ENCODE results near the gene NQO2.
"Not testable (repeated sequence)": the region's sequence is repeated elsewhere in the genome, so short reads cannot be mapped to it uniquely, and the experiment has no call there.

The NQO2 gene

DNA sequence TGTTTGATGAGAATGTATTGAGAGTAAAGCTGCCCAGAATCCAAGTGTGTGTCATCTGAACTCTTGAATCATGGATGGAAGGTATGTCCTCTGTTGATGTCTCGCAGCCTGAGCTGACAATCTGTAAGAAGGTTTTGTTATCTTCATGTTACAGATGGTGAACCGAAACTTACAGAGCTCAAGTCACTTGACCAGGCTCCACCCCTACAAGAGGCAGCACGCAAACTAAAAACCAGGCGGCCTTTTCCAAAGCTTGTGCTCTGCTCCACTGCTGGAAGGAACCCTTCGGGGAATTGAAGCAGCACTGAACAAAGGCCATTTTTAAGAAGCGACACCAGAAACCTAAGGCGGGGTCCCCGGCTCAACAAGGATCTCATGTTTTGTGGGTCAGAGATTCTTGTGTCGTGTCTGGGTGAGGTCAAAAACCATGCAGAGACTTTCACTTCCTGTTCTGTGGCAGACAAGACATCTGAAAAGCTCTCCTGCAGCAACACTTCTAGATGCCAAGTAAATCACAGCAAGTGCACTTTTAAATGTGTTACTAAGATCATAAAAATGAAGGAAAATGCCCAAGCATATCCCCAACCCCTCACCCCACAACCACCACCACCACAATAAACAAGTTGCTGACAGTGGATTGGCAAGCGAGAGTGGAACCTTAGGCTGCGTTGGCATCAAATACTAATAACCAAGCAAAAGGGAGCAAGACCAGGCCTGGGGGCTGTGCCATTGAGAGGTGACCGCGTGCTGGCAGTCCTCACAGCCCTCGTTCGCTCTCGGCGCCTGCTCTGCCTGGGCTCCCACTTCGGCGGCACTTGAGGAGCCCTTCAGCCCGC, 27.3 kb downstream of the NQO2 start:
- 94% methylated on average over 20 of the region's 20 CpGs for WGBS
- Histone ChIP-seq H3K27ac (ENCODE audit: low read depth, low read length) (no peak overlapping the region), H3K27me3 (ENCODE audit: insufficient read depth, low read length) (no peaks in the 10 kb centered on the region), H3K4me1 (ENCODE audit: insufficient read depth, low read length) (peaks cover 32% of the 10 kb centered on the region), H3K9me3 (ENCODE audit: insufficient read depth, low read depth, low read length) (no peaks in the 10 kb centered on the region), H3K36me3 (ENCODE audit: insufficient read depth, low read length) (no peaks in the 10 kb centered on the region), H3K4me3 (ENCODE audit: low read length) (no peak overlapping the region), H3K9ac (ENCODE audit: low read depth, low read length) (no peak overlapping the region)

DNA sequence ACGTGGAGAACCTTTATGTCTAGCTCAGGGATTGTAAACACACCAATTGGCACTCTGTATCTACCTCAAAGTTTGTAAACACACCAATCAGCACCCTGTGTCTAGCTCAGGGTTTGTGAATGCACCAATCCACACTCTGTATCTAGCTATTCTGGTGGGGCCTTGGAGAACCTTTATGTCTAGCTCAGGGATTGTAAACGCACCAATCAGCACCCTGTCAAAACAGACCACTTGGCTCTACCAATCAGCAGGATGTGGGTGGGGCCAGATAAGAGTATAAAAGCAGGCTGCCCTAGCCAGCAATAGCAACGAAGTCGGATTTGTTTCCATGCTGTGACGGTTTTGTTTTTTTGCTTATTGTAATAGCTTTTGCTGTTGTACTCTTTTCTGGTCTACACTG, 28.5 kb downstream of the NQO2 start:
- H3K27me3 ChIP-seq (ENCODE audit: insufficient read depth, low read length); H3K27ac ChIP-seq (ENCODE audit: low read depth, low read length); H3K36me3 ChIP-seq (ENCODE audit: insufficient read depth, low read length); H3K9ac ChIP-seq (ENCODE audit: low read depth, low read length); H3K4me3 ChIP-seq (ENCODE audit: low read length); H3K9me3 ChIP-seq (ENCODE audit: insufficient read depth, low read depth, low read length): not testable (repeated sequence)
- WGBS = 94% methylated on average over 5 of the region's 5 CpGs
- H3K4me1 ChIP-seq (ENCODE audit: insufficient read depth, low read length) = peaks cover 26% of the 10 kb centered on the region

DNA sequence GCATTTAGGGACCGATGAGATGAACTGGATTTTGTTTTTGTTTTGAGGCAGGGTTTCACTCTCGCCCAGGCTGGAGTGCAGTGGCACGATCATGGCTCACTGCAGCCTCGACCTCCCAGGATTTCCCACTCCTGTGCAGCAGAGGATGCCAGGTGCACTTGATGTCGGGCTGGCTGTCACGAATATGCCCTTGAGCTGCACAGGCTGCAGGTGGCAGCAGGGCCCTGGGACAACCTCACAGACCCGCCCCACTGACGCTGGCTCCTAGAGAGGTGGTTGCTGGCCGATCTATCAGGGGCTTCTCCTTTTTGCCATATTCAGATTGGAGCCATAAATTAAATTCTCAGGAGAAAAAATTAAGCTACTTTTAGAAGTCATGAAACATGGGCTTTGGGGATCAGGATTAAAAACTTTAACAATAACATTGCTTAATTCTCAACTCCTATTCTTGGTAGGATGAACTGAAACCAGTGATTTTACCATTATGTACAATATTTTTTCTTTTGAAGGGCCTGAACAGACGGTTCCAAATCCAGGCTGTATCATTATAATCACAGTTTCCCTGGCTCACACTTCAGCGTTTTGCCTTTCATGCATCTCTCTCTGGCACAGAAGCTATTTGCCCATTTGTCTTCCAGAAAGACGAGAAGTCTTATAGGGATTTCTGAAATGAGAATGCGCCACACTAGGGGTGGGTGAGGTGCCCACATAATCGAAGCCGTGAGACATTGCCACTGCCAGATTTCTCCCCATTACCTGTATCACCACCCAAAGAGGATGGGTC, 32.4 kb downstream of the NQO2 start:
- WGBS = 71% methylated on average over 15 of the region's 15 CpGs
- Histone ChIP-seq H3K9ac (ENCODE audit: low read depth, low read length) (no peak overlapping the region), H3K4me3 (ENCODE audit: low read length) (no peak overlapping the region), H3K9me3 (ENCODE audit: insufficient read depth, low read depth, low read length) (0 out of 2 replicates have a peak, but pooled peaks cover 3% of the 10 kb centered on the region), H3K27me3 (ENCODE audit: insufficient read depth, low read length) (no peaks in the 10 kb centered on the region), H3K36me3 (ENCODE audit: insufficient read depth, low read length) (no peaks in the 10 kb centered on the region), H3K4me1 (ENCODE audit: insufficient read depth, low read length) (peaks cover 8% of the 10 kb centered on the region; the same call in 1 of the 2 replicates), H3K27ac (ENCODE audit: low read depth, low read length) (no peak overlapping the region)

DNA sequence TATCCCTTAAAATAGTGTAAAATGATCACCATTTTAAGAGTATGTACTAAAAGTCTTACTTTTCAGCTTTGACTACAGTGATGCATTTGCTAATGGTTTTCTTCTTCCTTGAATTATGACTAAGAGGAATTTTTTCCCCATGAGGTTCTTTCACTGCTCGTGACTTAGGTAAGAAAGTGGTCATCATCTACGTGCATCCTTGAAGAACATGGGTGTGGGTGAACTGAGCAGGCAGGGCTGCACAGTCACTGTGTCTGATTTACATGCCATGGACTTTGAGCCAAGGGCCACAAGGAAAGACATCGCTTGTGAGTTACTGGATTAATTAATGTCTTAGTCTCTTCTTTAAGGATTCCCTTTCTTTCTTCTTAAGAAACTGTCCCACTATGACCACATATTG, 33.3 kb downstream of the NQO2 start:
- Histone ChIP-seq H3K4me3 (ENCODE audit: low read length) (no peak overlapping the region), H3K27me3 (ENCODE audit: insufficient read depth, low read length) (no peaks in the 10 kb centered on the region), H3K36me3 (ENCODE audit: insufficient read depth, low read length) (no peaks in the 10 kb centered on the region), H3K9me3 (ENCODE audit: insufficient read depth, low read depth, low read length) (0 out of 2 replicates have a peak, but pooled peaks cover 3% of the 10 kb centered on the region), H3K4me1 (ENCODE audit: insufficient read depth, low read length) (peaks cover 8% of the 10 kb centered on the region; the same call in 1 of the 2 replicates), H3K27ac (ENCODE audit: low read depth, low read length) (no peak overlapping the region), H3K9ac (ENCODE audit: low read depth, low read length) (no peak overlapping the region)
- 96% methylated on average over 3 of the region's 3 CpGs for WGBS

DNA sequence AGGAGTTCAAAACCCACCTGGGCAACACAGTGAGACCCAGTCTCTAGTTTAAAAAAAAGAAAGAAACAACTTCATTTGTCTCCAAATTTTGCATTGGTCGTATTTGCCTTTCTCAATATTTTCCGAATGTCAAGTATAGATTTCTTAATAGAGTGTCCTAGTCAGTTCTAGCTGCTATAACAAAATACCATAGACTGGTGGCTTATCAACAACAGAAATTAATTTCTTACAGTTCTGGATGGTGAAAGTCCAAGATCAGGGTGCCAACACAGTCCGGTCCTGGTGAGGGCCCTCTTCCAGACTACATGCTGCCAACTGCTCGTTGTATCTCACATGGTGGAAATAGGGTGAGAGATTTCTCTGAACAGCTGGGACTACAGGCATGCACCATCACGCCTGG, 34.0 kb downstream of the NQO2 start:
- WGBS = 97% methylated on average over 5 of the region's 5 CpGs
- no peak overlapping the region for H3K27ac ChIP-seq (ENCODE audit: low read depth, low read length)
- H3K27me3 ChIP-seq (ENCODE audit: insufficient read depth, low read length) = no peaks in the 10 kb centered on the region
- no peak overlapping the region for H3K9ac ChIP-seq (ENCODE audit: low read depth, low read length)
- no peak overlapping the region for H3K4me3 ChIP-seq (ENCODE audit: low read length)
- peaks cover 7% of the 10 kb centered on the region; the same call in 1 of the 2 replicates for H3K4me1 ChIP-seq (ENCODE audit: insufficient read depth, low read length)
- H3K36me3 ChIP-seq (ENCODE audit: insufficient read depth, low read length) = no peaks in the 10 kb centered on the region
- 0 out of 2 replicates have a peak, but pooled peaks cover 3% of the 10 kb centered on the region for H3K9me3 ChIP-seq (ENCODE audit: insufficient read depth, low read depth, low read length)

DNA sequence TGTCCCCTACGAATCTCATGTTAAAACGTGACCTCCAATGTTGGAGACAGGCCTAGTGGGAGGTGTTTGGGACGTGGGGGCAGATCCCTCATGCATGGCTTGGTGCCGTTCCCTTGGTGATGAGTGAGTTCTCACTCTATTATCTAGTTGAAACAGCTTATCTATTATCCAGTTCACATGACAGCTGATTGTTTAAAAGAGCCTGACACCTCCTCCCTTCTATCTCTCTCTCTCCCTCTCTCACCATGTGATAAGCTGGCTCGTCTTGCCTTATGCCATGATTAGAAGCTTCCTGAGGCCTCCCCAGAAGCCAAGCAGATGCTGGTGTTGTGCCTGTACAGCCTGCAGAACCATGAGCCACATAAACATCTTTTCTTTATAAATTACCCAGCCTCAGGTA, 35.7 kb downstream of the NQO2 start:
- Histone ChIP-seq H3K4me1 (ENCODE audit: insufficient read depth, low read length) (peaks cover 5% of the 10 kb centered on the region; the same call in 1 of the 2 replicates), H3K4me3 (ENCODE audit: low read length) (no peak overlapping the region), H3K36me3 (ENCODE audit: insufficient read depth, low read length) (no peaks in the 10 kb centered on the region), H3K9ac (ENCODE audit: low read depth, low read length) (no peak overlapping the region), H3K9me3 (ENCODE audit: insufficient read depth, low read depth, low read length) (0 out of 2 replicates have a peak, but pooled peaks cover 3% of the 10 kb centered on the region), H3K27me3 (ENCODE audit: insufficient read depth, low read length) (no peaks in the 10 kb centered on the region), H3K27ac (ENCODE audit: low read depth, low read length) (no peak overlapping the region)
- WGBS = 69% methylated on average over 5 of the region's 5 CpGs

DNA sequence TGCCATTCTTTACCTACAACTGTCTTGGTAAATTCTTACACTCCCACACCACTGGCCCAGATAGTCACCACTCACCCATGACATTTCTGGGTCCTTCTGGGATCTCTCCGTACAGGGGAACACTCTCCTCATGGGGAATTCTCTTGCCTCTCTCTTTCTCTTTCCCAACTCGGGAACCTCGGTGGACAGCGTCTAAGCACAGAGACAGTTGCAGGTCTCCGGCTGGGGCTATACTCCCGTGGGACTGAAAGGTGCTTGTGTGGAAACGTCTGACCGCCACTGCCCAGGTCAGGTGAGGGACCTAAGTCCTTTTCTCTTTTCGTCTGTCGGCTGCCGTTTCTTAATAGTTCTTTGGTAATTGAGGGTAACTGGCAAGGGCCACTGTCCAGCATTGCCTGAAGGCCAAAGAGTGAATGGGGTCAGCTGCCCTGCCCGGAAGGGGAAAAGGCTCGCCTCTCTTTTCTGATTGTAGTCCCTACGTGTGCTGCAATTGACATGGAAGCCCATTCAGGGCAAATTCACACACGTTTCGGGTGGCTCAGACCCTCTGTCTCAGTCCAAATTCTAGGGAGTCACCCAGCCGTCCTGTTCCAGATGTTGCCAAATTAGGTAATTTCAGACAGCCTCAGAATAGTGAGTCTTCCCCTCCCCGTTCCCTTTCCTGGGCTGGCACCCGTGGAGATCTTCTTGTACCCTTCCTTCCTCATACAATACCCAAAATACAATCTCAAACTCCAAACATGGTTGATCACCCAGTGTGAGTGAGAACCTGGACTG, 37.4 kb downstream of the NQO2 start:
- no peak overlapping the region for H3K27ac ChIP-seq (ENCODE audit: low read depth, low read length)
- WGBS = 88% methylated on average over 19 of the region's 19 CpGs
- no peak overlapping the region for H3K9ac ChIP-seq (ENCODE audit: low read depth, low read length)
- no peaks in the 10 kb centered on the region for H3K27me3 ChIP-seq (ENCODE audit: insufficient read depth, low read length)
- no peak overlapping the region for H3K4me3 ChIP-seq (ENCODE audit: low read length)
- H3K36me3 ChIP-seq (ENCODE audit: insufficient read depth, low read length) = no peaks in the 10 kb centered on the region
- 0 out of 2 replicates have a peak, but pooled peaks cover 3% of the 10 kb centered on the region for H3K9me3 ChIP-seq (ENCODE audit: insufficient read depth, low read depth, low read length)
- H3K4me1 ChIP-seq (ENCODE audit: insufficient read depth, low read length) = peaks cover 16% of the 10 kb centered on the region; the same call in 1 of the 2 replicates

DNA sequence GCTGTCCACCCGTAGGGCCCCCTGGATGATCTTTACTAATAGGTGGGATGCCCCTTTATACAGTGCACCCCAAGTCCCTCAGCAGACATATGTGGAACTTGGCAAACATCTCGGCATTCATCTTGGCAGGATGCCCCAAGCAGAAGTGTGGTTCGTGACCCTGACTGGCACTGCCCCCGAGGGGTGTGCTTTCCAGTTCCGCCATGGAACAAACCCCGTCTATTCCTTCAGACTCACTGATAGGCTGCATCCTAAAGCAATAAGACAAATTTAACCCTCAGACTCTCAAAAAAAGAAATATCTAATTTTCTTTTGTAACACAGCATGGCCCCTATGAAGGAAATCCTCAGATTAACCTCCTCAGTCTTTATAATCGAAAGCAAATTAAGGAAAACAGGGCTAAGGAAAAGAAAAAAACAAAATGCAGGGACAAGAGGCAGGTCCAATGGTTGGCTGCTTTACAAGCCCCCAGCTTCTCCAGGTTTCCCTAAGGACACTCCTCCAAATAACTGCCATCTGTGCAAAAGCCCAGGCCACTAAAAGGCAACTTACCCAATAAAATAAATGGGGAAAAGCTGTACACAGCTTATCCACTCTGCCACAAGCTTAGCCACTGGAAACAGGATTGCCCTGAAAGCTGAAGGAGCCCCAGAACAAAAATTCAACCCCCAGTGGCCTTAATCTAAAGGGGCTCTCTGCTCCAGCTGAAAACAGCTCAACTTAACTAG, 38.1 kb downstream of the NQO2 start:
- no peak overlapping the region for H3K9ac ChIP-seq (ENCODE audit: low read depth, low read length)
- WGBS = 97% methylated on average over 6 of the region's 7 CpGs
- no peaks in the 10 kb centered on the region for H3K27me3 ChIP-seq (ENCODE audit: insufficient read depth, low read length)
- 0 out of 2 replicates have a peak, but pooled peaks cover 3% of the 10 kb centered on the region for H3K9me3 ChIP-seq (ENCODE audit: insufficient read depth, low read depth, low read length)
- H3K36me3 ChIP-seq (ENCODE audit: insufficient read depth, low read length) = no peaks in the 10 kb centered on the region
- H3K4me1 ChIP-seq (ENCODE audit: insufficient read depth, low read length) = peaks cover 16% of the 10 kb centered on the region; the same call in 1 of the 2 replicates
- H3K4me3 ChIP-seq (ENCODE audit: low read length) = no peak overlapping the region
- H3K27ac ChIP-seq (ENCODE audit: low read depth, low read length) = no peak overlapping the region

DNA sequence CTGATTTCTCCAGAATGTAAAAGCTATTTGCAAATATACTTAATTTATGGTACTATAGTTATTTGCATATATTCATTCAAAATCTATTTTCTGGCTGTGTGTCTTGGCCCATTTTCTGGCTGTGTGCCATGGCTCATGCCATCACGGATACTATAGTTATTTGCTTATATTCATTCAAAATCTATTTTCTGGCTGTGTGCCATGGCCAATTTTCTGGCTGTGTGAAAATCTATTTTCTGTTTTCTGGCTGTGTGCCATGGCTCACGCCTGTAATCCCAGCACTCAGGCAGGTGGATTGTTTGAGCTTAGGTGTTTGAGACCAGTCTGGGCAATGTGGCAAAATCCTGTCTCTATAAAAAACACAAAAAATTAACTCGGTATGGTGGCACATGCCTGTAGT, 39.7 kb downstream of the NQO2 start:
- WGBS = 91% methylated on average over 3 of the region's 3 CpGs
- Histone ChIP-seq H3K27ac (ENCODE audit: low read depth, low read length) (no peak overlapping the region), H3K9ac (ENCODE audit: low read depth, low read length) (no peak overlapping the region), H3K9me3 (ENCODE audit: insufficient read depth, low read depth, low read length) (0 out of 2 replicates have a peak, but pooled peaks cover 3% of the 10 kb centered on the region), H3K4me1 (ENCODE audit: insufficient read depth, low read length) (peaks cover 16% of the 10 kb centered on the region; the same call in 1 of the 2 replicates), H3K4me3 (ENCODE audit: low read length) (no peak overlapping the region), H3K27me3 (ENCODE audit: insufficient read depth, low read length) (no peaks in the 10 kb centered on the region), H3K36me3 (ENCODE audit: insufficient read depth, low read length) (no peaks in the 10 kb centered on the region)

DNA sequence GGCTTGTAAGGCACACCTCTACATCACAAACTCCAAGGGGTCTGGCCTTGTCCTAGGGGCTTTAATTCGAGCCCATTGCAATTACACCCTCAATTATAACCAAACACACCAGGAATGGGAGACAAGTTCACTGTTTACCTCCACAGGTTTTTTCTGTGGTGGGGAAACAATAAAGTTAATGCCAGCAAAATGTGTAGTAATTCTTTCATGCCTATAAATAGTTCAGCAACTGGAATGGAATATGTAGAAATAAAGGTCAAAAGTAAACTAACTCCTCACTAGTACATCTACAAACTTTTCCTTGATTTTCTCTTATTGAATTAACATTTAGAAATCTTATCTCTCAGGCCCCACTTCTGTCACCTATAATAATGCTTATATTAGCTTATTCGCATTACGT, 41.5 kb downstream of the NQO2 start:
- 97% methylated on average over 3 of the region's 3 CpGs for WGBS

More for the DNA sequence above, 41.5 kb downstream of the NQO2 start:
- H3K9me3 ChIP-seq (ENCODE audit: insufficient read depth, low read depth, low read length) = no peaks in the 10 kb centered on the region
- no peaks in the 10 kb centered on the region for H3K27me3 ChIP-seq (ENCODE audit: insufficient read depth, low read length)
- H3K27ac ChIP-seq (ENCODE audit: low read depth, low read length) = no peak overlapping the region
- no peak overlapping the region for H3K9ac ChIP-seq (ENCODE audit: low read depth, low read length)
- peaks cover 16% of the 10 kb centered on the region; the same call in 1 of the 2 replicates for H3K4me1 ChIP-seq (ENCODE audit: insufficient read depth, low read length)
- no peak overlapping the region for H3K4me3 ChIP-seq (ENCODE audit: low read length)
- H3K36me3 ChIP-seq (ENCODE audit: insufficient read depth, low read length) = no peaks in the 10 kb centered on the region
